GM10847 (cell line): Measurements from ENCODE around the gene RAB10.

Source experiments
- POLR2A ChIP-seq: IDR thresholded peaks from 2 replicates; pipeline ENCODE4 v1.6.1; 2011; ENCODE audit not compliant: insufficient read length; ENCODE audit errors: extremely low read depth

Gene RAB10

DNA sequence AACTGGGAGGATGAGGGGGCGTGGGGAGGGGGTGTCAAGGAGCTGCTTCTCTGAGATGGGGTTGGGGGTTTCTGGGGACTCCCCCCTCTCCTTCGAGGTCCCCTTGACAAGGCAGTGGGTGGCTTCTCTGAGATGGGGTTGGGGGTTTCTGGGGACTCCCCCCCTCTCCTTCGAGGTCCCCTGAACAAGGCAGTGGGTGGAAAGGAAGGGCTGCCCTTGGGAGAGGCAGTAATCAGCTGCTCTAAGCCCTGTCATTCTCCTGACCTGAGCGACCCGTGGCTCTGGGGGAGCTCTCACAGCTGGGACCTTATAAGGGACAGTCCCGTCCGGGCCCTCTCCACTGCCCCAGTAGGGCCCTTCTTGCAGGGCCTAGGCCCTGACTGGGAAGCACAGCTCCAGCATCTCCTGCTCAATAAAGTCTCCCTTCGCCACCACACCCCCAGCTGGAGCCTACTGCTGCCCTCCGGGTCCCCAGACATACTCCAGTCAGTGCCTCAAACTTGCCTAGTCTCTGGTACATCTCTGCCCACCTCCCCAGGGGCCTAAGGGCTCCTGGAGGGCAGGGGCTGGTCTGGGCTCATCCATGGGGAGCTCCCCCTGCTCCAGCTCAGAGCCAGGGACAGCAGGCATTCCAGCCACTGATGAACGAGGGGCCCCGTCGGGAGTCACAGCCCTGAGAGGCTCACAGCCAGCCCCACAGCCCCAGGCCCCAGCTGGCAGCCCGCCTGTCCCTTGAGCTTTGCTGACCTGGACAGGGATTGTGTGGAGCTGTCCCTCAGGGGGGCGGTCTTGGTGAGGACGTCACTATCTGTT is 141.8 kb downstream of the RAB10 start:
- TF ChIP-seq POLR2A = no peak

- TF ChIP-seq POLR2A = no peak
These were observed 142.4 kb downstream of the RAB10 start for GRCh38 chr2:26176279-26176615.

DNA sequence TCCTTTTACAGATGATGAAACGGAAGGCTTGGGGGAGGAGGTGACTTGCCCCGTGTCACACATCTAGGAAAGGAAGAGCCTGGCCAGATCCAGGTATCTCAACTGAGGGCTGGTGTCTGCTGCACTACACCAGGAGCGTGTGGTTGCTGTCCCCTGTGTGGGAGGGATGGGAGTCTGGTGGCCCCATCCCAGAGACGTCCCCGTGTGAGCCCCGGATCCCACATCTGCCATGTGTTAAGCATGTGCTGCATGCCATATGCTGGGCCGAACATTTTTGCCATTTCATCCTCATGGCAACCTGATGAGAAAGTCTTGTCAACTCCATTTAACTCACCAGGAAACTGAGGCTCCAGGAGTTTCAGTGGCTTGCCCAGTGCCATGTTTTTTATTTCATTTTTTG is 143.2 kb downstream of the RAB10 start:
- no peak for TF ChIP-seq POLR2A

- no peak for TF ChIP-seq POLR2A
These were observed 144.4 kb downstream of the RAB10 start for GRCh38 chr2:26178246-26178645.

- no peak for TF ChIP-seq POLR2A
These were observed 145.0 kb downstream of the RAB10 start for GRCh38 chr2:26178746-26179436.

DNA sequence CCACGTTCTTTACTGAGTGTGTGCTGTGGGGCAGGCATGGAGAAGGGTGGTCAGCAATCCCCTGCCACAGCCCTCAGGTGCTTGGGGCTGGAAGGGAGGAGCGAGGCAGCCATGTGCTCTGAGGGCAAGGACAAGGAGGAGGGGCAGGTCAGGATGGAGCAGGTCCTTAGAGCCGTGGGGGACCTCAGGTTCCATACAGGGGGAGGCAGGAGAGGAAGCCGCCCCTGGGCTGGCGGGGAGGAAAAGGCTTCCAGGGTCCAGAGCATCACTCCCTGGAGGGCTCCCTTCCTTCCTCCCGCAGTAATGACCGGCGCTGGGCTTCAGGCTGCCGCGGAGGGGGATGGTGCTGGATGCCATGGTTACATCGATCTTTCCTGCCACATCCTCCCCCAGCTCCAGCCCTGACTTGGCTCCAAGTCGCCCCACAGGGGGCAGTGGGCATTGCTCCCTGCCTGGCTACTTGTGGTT is 145.6 kb downstream of the RAB10 start:
- TF ChIP-seq POLR2A = no peak

GRCh38 chr2:26182441-26182840 is 148.6 kb downstream of the RAB10 start:
- TF ChIP-seq POLR2A = no peak

GRCh38 chr2:26182887-26183630 is 149.2 kb downstream of the RAB10 start:
- no peak for TF ChIP-seq POLR2A

DNA sequence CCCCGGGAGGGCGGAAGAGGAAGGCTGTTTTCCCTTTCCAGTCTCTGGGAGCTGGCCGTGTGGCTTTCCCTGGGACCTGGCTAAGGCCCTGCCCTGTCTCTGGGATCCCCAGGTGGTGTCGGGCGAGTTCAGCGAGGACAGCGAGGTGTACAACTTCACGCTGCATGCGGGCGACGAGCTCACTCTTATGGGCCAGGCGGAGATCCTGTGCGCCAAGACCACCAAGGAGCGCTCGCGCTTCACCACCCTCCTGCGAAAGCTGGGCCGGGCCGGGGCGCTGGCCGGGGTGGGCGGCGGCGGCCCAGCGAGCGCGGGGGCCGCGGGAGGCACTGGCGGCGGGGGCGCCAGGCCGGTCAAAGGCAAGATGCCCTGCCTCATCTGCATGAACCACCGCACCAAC is 150.2 kb downstream of the RAB10 start:
- no peak for TF ChIP-seq POLR2A

DNA sequence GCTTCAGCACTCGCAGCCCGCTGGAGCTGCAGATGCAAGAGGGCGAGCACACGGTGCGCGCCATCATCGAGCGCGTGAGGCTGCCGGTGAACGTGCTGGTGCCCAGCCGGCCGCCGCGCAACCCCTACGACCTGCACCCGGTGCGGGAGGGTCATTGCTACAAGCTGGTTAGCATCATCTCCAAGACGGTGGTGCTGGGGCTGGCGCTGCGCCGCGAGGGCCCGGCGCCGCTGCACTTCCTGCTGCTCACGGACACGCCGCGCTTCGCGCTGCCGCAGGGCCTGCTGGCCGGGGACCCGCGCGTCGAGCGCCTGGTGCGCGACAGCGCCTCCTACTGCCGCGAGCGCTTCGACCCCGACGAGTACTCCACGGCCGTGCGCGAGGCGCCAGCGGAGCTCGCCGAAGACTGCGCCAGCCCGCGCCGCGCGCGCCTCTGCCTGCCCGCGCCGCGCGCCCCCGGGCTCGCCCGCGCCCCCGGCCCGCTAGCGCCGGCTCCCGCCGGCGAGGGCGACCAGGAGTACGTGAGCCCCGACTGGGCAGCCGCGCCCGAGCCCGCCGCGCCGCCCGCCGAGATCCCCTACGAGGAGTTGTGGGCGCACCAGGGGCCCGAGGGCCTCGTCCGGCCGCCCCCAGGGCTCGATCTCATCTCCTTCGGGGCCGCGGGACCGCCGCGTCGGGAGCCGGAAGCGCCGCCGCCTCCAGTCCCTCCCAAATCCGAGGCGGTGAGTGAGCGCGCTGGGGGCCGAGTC is 150.8 kb downstream of the RAB10 start:
- TF ChIP-seq POLR2A = no peak

GRCh38 chr2:26185304-26185928 is 151.5 kb downstream of the RAB10 start:
- no peak for TF ChIP-seq POLR2A

GRCh38 chr2:26185954-26186770 is 152.3 kb downstream of the RAB10 start:
- no peak for TF ChIP-seq POLR2A
